Ramos (cell line): ENCODE measurements around the gene PNRC1.
"Not testable (repeated sequence)": the region's sequence is repeated elsewhere in the genome, so short reads cannot be mapped to it uniquely, and the experiment has no call there.

ENCODE experiments used
- in situ Hi-C: fragments of 300-500 bp; cut with MboI; formaldehyde crosslinking; loops from one replicate; pipeline ENCODE4 v1.14.3; 2022; ENCODE audit warnings: low sequenced_read_pairs; ENCODE audit not compliant: unreplicated experiment

PNRC1 gene

GRCh38 chr6:89080281-89081128, at the start of gene PNRC1:
TSS of gene PNRC1 (plus strand) at chr6:89080751. CDS start at chr6:89080895, 144 bp downstream.
- in situ Hi-C loops: loop anchor here (25.0 kb wide), 1 partner anchor 1168 kb away; no protein-coding TSS in a partner anchor

GRCh38 chr6:89032599-89032998, 48.0 kb upstream of the PNRC1 start:
- in situ Hi-C loops: no loop called here

GRCh38 chr6:89033461-89033860, 47.1 kb upstream of the PNRC1 start:
- in situ Hi-C loops: no loop called here

GRCh38 chr6:89034116-89034515, 46.4 kb upstream of the PNRC1 start:
- in situ Hi-C loops: not testable (repeated sequence)

- in situ Hi-C loops: no loop called here
Observed at GRCh38 chr6:89034586-89035251, 45.8 kb upstream of the PNRC1 start.

- in situ Hi-C loops: no loop called here
Observed at GRCh38 chr6:89035252-89036101, 45.1 kb upstream of the PNRC1 start.

- in situ Hi-C loops: no loop called here
Observed at GRCh38 chr6:89037141-89037900, 43.2 kb upstream of the PNRC1 start.

GRCh38 chr6:89037901-89038293, 42.7 kb upstream of the PNRC1 start:
- in situ Hi-C loops: not testable (repeated sequence)

- in situ Hi-C loops: no loop called here
Observed at GRCh38 chr6:89042664-89043063, 37.9 kb upstream of the PNRC1 start.

GRCh38 chr6:89044328-89045010, 36.1 kb upstream of the PNRC1 start:
- in situ Hi-C loops: no loop called here

GRCh38 chr6:89045011-89045387, 35.6 kb upstream of the PNRC1 start:
- in situ Hi-C loops: no loop called here

- in situ Hi-C loops: no loop called here
Observed at GRCh38 chr6:89045576-89045975, 35.0 kb upstream of the PNRC1 start.

GRCh38 chr6:89047473-89047872, 33.1 kb upstream of the PNRC1 start:
- in situ Hi-C loops: no loop called here

- in situ Hi-C loops: no loop called here
Observed at GRCh38 chr6:89048288-89048923, 32.1 kb upstream of the PNRC1 start.

- in situ Hi-C loops: no loop called here
Observed at GRCh38 chr6:89048985-89049384, 31.6 kb upstream of the PNRC1 start.

- in situ Hi-C loops: no loop called here
Observed at GRCh38 chr6:89050155-89050554, 30.4 kb upstream of the PNRC1 start.

GRCh38 chr6:89050697-89051096, 29.9 kb upstream of the PNRC1 start:
- in situ Hi-C loops: no loop called here

GRCh38 chr6:89051676-89052075, 28.9 kb upstream of the PNRC1 start:
- in situ Hi-C loops: no loop called here

- in situ Hi-C loops: no loop called here
Observed at GRCh38 chr6:89054208-89054607, 26.3 kb upstream of the PNRC1 start.
